Stimulated activated CD8-positive, alpha-beta memory T cell treated with anti-CD3 and anti-CD28 coated beads, Interleukin-15, amount 100 ng/mL, for 48 hours (primary cell): ENCODE data around the gene COPA.
A peak's percentile ranks its signal among the peaks of the same experiment; 100 is the strongest.
"Not testable (repeated sequence)": the region's sequence is repeated elsewhere in the genome, so short reads cannot be mapped to it uniquely, and the experiment has no call there.

ENCODE experiments used
- DNase-seq, 2 donors: peaks; one replicate each; pipeline ENCODE4 v3.0.0-alpha.2; 2020; ENCODE audit warnings: low read depth in 2 of 2

The COPA gene

GRCh38 chr1:160342953-160343869 is at the start of gene COPA, which contains the start of gene NCSTN:
Gene COPA, minus strand, starts transcription at chr1:160343250. Its CDS starts 80 bp downstream, at chr1:160343170.
Gene NCSTN, plus strand, starts transcription at chr1:160343383. Its CDS starts 14 bp downstream, at chr1:160343397.
- DNase-seq, result peak; percentile 87

DNA sequence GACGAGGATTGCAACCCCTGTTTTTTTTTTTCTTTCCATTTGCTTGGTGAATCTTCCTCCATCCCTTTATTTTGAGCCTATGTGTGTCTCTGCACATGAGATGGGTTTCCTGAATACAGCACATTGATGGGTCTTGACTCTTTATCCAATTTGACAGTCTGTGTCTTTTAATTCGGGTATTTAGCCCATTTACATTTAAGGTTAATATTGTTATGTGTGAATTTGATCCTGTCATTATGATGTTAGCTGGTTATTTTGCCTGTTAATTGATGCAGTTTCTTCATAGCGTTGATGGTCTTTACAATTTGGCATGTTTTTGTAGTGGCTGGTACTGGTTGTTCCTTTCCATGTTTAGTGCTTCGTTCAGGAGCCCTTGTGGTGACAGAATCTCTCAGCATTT is 45.4 kb upstream of the COPA start:
- DNase-seq, result not testable (repeated sequence)

- DNase-seq, result not testable (repeated sequence)
These were observed 41.8 kb upstream of the COPA start for GRCh38 chr1:160384812-160385211.

GRCh38 chr1:160377585-160378206 is 34.6 kb upstream of the COPA start:
- no peak for DNase-seq

DNA sequence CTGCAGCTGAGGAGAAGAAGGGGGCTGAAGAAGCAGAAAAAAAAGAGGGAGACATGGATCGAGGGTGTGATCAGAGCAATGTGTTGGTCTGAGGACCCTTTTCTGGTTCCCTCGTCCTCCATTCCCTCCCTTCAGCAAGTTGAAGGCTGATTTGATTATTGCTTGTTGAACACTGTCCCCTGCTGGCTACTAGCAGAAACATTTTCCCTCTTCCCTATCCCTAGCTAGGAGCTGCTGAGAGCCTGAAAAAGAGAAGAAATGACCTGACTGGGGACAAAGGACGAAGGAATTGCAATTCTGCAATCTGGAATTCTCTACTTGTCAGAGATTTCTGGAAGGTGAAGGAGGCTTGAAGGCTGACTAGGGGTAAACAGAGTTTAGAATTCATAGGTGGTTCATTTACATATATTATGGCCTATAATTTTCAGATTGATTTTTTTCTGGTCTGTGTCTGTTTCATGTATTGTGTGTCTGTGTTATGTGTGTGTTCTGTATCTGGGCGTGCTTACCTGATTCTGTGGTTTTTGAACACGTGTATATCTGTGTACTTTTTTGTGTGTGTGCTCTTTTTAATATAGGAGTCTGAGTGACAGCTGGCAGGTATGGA is 33.6 kb upstream of the COPA start:
- DNase-seq, result no peak

- DNase-seq, result no peak
These were observed 32.9 kb upstream of the COPA start for GRCh38 chr1:160375788-160376524.

DNA sequence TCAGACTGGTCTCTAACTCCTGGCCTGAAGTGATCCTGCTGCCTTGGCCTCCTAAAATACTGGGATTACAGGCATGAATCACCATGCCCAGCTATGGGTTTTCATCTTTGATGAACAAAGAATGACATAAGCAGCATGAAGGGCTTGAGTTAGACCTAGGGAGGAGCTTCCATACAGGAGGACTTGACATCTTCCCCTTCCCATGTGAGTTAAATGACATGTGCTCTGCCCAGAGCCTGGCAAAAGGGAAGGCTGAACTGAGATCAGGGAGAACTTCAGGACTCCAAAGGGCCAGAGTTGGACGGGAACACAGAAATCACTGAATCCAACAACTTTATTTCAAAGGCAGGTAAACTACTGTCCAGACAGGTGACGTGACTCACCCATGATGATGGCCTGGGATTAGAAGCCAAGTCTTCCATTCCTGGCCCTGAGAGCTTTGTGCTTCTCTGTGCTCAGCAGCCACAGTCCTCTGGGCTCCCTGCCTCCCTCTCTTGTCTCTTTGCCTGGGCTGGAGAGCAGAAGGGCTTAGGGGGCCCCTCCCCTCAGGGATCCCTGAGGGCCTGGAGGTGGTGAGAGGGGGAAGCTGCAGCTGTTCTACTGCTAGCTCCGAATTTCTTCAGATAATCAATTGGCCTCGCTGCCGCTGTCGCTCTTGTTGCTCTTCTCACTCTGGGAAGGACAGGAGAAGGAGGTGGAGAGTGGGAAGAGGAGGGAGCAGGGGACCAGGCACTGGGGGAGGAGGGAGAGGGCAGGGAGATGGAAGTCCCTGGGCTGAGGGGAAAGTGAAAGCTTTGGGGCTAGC is 31.5 kb upstream of the COPA start:
- DNase-seq, result no peak

DNA sequence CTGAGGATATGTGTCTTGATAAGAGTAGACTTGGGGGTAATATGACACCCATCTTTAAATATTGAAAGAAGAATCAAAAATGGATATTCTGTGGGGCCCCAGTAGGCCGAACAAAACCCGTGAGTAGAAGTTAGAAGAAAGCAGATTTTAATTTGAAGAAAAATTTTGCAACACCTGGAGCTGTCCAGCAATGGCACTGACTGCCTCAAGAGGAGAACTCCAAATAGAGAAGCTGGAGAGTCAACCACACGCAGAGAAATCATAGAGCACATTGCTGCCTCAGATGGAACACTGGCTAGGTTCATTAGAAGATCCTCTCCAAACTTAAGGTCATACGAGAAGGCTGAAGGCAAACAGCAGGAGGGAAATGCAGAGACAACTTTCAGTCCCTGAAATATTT is 30.6 kb upstream of the COPA start:
- no peak for DNase-seq

DNA sequence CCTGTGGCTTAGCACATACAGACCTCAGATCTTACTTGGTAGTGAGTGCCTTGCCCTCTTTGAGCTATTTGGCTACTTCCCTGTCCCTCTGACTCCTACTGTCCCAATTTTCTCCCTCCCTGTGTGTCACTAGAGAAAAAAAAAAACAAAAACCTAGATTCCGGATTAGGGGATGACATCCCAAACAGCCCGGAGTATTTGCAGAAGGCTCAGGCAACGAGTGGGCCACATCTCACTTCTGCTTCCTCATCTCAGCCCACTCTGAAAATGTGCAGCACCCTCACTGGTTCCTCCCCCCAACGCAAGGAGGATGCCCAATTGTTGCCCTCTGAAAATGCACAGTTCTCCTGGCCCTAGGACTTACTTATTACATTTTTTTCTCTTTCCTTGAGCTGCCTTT is 28.7 kb upstream of the COPA start:
- no peak for DNase-seq

GRCh38 chr1:160371346-160371631 is 28.2 kb upstream of the COPA start:
- DNase-seq, result no peak

GRCh38 chr1:160370561-160371345 is 27.7 kb upstream of the COPA start:
- DNase-seq, result no peak

- DNase-seq, result no peak
These were observed 26.0 kb upstream of the COPA start for GRCh38 chr1:160369087-160369486.

DNA sequence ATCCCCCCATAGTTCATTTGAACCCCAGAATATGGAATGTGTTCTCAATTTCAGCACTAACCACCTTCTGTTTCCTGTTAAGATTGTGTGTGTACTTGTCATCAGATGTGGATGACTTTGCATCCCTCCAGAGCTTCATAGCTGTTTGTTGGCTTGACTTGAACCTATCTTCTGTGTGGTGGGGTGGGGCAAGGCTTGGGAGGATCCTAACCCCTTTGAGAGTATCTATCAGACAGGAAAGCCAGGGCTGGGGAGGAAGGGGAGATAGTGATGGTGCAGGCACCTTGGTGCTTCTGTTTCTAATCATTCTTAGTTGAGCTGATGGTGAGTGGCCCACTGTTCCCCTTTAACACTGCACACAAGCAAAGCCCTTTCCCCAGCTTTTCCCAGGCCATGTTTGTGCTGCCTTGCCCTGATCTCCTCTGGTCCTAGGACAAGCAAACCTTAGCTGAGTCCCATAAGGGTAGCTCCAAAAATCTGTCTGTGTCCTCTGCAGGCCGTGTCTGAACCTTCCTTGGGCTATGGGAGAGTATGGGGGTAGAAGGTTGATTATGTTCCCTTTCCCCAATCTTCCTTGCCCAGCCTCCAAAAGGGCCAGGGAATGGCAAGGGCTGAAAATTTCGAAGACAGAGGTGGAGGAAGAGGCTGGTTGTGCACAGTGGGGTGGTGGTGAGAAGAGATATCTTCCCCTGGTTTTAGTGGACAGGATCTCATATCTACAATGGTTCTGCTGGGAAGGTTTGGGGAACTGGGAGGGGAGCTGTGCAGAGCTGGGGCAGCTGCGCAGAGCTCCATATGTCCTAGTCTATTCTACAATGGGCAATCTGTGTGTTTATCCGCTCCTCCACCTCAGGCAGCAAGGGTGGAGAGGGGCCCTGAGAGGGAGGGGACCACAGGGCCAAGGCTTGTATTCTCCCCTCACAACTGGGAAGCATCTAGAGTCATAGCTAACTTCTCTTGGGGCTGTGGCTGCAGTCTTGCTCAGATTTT is 25.2 kb upstream of the COPA start:
- DNase-seq, result no peak

GRCh38 chr1:160367516-160367900 is 24.5 kb upstream of the COPA start:
- no peak for DNase-seq

DNA sequence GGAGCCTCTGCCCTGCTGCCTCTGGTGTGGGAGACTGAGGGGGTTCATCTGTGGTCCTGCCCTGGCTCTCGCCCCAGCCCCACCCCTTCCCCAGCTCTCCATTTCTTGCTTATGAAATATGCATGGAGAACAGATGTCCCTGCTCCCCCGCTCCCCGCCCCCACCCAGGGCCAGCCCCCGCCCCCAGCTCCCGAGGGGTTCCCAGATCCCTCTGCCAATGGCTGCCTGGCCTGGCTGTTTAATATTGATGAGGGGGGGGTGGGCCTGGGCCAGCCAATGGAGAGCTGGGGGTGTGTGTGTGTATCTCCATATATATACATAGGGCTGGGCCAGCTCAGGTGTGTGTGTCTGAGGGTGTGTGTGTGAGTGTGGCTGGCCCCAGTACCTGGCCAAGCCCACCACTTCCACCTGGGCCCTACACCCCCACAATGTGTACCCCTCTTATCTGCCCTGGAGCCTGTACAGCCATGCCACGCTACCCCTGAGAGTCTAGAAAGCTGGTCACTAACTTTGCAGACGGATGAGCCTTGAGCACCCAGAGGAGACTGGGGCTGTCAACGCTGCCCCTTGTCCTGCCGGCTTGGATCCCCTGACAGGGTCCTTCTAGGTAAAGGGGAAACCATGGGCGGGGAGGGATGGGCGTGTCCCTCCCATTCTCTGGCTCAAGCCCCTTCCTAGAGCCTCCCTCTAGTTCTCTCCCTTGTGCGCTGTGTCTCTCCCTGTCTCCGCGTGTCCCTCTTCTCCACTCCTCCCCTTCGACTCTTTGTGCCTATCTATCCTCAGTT is 23.9 kb upstream of the COPA start, which contains the start of gene NHLH1:
NHLH1 (plus strand) TSS at position 341 of the 785 bp plus-strand sequence. CDS start 3,661 bp downstream, outside the sequence.
- no peak for DNase-seq

- no peak for DNase-seq
These were observed 22.3 kb upstream of the COPA start for GRCh38 chr1:160365325-160365724.

GRCh38 chr1:160363951-160364735 is 21.1 kb upstream of the COPA start:
- DNase-seq, result no peak
